Globus pallidus (tissue), 1 donor: ENCODE measurements around the gene MIOS.
"Not testable (repeated sequence)": the region's sequence is repeated elsewhere in the genome, so short reads cannot be mapped to it uniquely, and the experiment has no call there.

Source experiments
- DNase-seq: peaks from one replicate; pipeline ENCODE4 v3.0.0-alpha.2; 2015; ENCODE audit warnings: low spot score

MIOS gene

DNA sequence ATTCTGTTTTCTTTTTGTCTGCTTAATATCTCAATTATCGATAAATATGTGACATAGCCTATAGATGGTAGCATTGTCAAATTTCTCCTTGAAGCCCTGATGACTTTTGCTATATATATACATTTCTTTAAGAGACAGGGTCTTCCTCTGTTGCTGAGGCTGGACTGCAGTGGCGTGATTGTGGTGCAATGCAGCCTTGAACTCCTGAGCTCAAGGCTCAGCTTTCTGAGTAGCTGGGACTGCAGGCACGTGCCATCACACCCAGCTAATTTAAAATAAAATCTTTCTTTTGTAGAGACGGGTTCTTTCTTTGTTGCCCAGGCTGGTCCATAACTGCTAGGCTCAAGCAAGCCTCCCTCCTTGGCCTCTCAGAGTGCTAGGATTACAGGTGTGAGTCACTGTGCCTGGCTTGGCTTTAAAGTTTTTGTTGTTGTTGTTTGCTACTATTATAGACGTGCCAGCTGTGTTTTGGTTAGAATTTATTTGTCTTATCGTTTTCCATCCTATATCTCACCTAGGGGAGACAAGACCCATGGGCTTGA lies 80.9 kb downstream of the MIOS start:
- no peak for DNase-seq

DNA sequence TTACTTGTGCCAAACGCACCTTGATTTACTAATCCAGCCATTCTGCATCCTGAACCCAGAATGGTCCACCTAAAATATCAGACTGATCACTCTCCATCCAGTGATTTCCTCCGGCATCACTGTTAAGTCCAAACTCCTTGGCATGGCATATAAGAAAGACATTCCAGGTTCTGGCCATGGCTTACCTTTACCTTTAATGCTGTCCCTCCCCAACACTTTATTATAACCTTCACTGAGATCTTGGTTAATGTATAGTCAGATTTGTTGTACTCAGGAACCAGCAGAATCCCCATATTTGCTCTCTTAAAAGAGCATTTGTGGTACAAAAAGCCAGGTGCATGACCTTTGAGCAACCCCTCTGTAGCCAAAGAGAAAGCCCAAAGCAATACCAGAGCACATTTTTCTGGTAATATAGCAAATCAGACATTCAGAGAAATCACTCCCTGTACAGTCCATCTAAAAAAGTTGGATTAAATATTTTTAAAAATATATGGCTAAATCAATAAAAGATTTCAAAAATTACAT lies 84.1 kb downstream of the MIOS start:
- DNase-seq: no peak

DNA sequence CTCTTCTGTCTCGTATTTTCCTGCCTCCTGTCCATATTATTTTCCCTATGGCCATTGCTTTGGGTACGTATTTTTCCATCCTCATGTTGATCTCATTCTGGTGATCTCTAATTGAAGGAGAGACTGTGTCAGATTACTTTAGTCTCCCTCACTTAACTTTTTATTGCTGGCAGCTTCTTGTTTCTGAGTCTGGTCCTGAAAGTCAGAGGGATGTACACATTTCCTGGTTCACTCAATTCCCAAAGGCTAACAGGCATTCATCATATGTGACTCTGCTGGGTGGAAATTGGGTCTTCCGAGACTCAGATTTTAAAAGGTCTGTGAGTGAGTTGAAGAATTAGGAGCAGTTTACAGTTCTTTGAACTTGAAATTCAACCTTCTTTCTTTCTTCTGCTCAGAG lies 84.8 kb downstream of the MIOS start:
- no peak for DNase-seq

DNA sequence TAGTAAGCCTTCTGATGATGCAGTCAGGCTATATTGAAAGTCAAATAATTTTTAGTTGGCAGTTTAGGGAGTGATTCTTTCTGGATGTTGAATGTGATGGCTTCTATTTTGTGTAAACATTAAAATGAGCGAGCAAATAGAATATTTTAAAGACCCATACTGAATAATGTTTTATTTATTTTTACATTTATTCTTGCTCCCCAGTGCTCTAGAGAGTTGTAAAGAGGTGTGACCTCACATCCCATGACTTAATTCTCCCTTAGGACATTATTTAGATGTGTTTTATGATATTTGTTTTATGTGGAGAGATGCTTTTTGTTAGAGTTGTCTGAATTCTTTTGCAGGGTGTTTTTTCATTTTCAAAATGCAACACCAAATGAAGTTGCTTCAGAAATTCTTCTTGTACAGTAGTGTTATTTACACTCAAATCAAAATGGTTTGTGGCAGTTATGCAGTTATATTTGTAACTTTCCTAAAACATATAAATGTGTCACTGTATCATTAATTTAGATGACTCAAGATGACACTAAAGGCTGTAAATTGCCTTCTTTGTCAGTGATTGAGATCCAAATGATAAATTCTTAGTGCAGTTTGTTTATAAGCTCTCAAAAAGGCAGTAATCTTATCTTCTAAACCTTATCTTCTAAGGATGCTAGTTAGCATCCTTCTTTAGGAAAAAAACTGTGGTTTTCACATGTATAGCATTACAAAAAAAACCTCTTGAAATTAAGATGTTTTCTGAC lies 86.3 kb downstream of the MIOS start:
- DNase-seq: no peak

DNA sequence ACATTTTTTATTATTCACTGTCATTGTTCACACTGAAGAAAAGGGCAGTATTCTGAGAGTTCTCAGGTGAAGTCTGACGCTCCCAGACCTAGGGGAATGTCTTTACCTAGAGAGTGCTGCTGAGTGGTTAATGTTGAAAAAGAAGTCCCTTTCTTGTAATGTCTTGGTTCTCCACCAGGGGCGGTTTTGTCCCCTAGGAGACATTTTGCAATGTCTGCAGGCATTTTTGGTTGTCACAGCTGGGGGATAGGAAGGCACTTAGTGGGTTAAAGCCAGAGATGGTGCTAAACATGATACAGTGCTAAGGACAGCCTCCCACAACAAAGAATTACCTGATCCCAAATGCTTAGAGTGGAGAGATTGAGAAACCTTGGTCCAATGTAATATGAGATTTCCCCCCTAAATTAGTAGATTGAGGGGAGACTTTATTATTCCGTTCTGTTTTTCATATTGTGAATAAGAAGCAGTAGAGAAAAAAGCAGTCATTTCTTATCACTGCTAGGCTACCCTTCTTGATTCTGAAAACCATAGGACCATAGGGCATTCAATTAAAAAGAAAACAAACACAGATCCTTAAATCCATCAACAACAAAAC lies 87.0 kb downstream of the MIOS start:
- no peak for DNase-seq

DNA sequence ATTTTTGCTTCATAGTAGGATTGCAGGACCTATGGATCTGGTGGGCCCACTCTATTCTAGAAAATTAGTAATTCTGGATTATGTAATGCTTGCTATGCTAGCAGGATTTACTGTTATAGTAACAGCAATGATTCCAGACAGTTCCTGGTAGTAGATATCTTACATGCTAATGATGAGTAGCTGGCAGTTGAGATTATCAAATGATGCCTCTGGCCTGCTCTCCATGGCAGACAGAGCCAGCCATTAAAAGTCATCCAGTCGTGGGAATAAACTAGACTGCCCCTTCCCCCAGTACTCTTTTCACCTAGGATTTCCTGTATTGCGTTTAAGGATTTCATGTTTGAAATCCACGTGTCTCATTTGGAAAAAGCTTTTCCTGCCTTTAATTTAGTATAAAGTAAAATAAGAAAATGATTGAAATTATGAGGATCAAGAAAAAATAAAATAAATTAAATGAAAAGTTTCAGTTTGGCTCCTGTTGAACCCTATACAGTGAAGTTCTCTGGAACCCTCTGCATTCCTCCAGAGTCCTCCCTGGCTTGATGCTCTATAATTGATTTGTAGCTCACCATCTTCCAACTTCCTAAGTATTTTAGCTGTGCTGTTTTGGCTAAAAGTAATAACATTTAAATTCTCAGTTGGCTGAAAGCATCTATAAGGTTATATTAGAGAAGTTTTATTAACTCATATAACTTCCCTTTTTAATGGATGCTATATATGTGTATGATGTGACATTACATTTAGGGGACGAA lies 88.5 kb downstream of the MIOS start:
- no peak for DNase-seq

DNA sequence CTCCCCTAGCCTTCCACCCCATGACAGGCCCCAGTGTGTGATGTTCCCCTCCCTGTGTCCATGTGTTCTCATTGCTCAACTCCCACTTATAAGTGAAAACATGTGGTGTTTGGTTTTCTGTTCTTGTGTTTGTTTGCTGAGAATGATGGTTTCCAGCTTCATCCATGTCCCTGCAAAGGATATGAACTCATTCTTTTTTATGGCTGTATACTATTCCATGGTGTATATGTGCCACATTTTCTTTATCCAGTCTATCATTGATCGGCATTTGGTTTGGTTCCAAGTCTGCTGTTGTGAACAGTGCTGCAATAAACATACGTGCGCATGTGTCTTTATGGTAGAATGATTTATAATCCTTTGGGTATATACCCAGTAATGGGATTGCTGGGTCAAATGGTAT lies 89.8 kb downstream of the MIOS start:
- DNase-seq: not testable (repeated sequence)
